Measurements from ENCODE around the gene SHC3. TPM values are rescaled to one million over a fixed set of nuclear protein-coding genes. Genes with fewer than 3 reads are reported as not detected.

SHC3 gene
- total RNA-seq, 4 donors from 2014 or later = 2.3 to 4.9 (median 4.8) TPM

DNA sequence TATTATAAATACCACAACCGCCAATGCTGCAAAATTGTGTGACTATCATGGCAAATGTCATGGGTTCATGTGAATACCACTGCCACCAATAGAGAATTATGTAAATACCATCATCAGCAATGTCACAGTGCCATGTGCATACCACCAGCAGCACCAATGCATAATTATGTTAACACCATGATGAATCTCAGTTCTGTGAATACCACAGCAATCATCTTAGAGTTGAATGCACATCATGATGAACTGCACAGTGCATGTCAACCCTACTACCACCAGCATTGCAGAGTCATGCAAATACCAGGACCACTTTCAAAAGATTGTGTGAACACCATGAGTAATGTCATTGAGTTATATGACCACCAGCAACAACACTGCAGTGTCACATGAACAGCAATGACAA lies 63.2 kb downstream of the SHC3 start:
- no peak overlapping the region for H3K27ac ChIP-seq
- no peak for ATAC-seq
- H3K9me3 ChIP-seq = no peaks in the 10 kb centered on the region
- WGBS, 2 donors (ENCODE audit: low coverage in 1 of 2) = 83% methylated on average over 1 of the region's 1 CpG; no CpG with 5 or more reads in 1 of the 2 donors
- H3K4me3 ChIP-seq = no peak overlapping the region
- no peaks in the 10 kb centered on the region for H3K36me3 ChIP-seq
- no peaks in the 10 kb centered on the region for H3K4me1 ChIP-seq
- TF ChIP-seq, protein P1, sequence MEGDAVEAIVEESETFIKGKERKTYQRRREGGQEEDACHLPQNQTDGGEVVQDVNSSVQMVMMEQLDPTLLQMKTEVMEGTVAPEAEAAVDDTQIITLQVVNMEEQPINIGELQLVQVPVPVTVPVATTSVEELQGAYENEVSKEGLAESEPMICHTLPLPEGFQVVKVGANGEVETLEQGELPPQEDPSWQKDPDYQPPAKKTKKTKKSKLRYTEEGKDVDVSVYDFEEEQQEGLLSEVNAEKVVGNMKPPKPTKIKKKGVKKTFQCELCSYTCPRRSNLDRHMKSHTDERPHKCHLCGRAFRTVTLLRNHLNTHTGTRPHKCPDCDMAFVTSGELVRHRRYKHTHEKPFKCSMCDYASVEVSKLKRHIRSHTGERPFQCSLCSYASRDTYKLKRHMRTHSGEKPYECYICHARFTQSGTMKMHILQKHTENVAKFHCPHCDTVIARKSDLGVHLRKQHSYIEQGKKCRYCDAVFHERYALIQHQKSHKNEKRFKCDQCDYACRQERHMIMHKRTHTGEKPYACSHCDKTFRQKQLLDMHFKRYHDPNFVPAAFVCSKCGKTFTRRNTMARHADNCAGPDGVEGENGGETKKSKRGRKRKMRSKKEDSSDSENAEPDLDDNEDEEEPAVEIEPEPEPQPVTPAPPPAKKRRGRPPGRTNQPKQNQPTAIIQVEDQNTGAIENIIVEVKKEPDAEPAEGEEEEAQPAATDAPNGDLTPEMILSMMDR (IDR thresholded peaks at IDR 0.05) = no peak
- no peak for TF ChIP-seq POLR2AphosphoS5 (IDR thresholded peaks at IDR 0.05)
- TF ChIP-seq EP300 (IDR thresholded peaks at IDR 0.05) = no peak
- no peak for TF ChIP-seq POLR2A (IDR thresholded peaks at IDR 0.05)
- no peaks in the 10 kb centered on the region for H3K27me3 ChIP-seq

DNA sequence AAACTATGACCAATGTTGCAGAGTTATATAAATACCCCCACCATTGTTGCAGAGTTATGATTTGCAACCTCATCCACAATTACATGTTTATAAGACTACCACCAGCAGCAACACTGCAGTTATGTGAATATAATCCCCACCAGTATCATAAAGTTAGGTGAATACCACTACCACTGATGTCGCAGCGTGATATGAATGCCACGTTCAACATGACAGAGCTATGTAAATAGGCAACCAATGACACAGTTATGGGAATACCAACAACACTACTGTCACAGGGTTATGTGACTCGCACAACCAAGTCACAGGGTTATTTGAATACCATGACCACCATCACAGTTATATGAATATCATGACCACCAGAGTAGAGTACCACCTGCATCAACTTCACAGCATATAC lies 63.9 kb downstream of the SHC3 start:
- no peak overlapping the region for H3K27ac ChIP-seq
- no peaks in the 10 kb centered on the region for H3K9me3 ChIP-seq
- TF ChIP-seq EP300 (IDR thresholded peaks at IDR 0.05) (no peak), POLR2A (IDR thresholded peaks at IDR 0.05) (no peak), POLR2AphosphoS5 (IDR thresholded peaks at IDR 0.05) (no peak)
- TF ChIP-seq, protein P1 (IDR thresholded peaks at IDR 0.05) = no peak
- ATAC-seq = no peak
- H3K4me1 ChIP-seq = no peaks in the 10 kb centered on the region
- no peaks in the 10 kb centered on the region for H3K27me3 ChIP-seq
- 85 to 94% methylated on average over 4 of the region's 4 CpGs for WGBS, 2 donors (ENCODE audit: low coverage in 1 of 2)
- H3K36me3 ChIP-seq = no peaks in the 10 kb centered on the region
- no peak overlapping the region for H3K4me3 ChIP-seq

DNA sequence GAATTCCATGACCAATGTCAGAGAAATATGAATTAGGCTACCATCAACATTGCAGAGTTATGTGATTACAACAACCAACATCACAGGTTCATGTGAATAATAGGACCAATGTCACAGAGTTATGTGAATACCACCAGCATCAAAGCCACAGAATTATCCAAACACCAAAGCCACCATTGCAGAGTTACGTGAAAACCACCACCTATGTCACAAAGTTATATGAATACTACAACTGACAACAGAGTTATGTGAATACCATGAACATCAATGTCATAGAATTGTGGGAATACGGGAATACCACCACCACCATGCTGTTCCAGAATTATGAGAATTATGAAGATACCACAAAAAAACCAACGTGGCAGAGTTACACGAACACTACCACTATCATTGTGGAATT lies 64.8 kb downstream of the SHC3 start:
- no peak for ATAC-seq
- Histone ChIP-seq H3K36me3 (no peaks in the 10 kb centered on the region), H3K9me3 (no peaks in the 10 kb centered on the region), H3K27ac (no peak overlapping the region), H3K4me3 (no peak overlapping the region), H3K27me3 (no peaks in the 10 kb centered on the region), H3K4me1 (no peaks in the 10 kb centered on the region)
- TF ChIP-seq, protein P1 (IDR thresholded peaks at IDR 0.05) = no peak
- TF ChIP-seq POLR2A (IDR thresholded peaks at IDR 0.05) (no peak), POLR2AphosphoS5 (IDR thresholded peaks at IDR 0.05) (no peak), EP300 (IDR thresholded peaks at IDR 0.05) (no peak)
- 88 to 93% methylated on average over 3 to 4 of the region's 4 CpGs for WGBS, 2 donors (ENCODE audit: low coverage in 1 of 2)

DNA sequence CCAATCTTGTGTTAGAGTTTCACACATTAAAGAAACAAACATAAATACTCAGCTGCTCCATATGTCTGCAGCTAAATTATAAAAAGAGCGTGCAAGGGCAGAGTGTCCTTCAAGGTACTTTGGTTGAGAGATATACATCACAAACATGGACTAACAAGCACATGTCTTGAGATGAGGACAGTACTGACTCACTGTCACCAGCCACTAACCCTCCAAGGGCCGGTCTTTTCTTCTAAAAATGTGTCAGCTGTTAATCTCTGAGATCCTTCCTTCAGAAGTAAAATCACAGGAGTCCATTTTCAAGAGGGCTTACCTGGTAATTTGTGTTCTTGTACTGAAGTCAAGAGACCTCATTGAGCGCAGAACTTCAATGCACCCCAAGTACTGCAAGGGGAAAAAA lies 66.4 kb downstream of the SHC3 start:
- no peak for TF ChIP-seq POLR2A (IDR thresholded peaks at IDR 0.05)
- no peak for TF ChIP-seq EP300 (IDR thresholded peaks at IDR 0.05)
- no peaks in the 10 kb centered on the region for H3K9me3 ChIP-seq
- H3K4me1 ChIP-seq = no peaks in the 10 kb centered on the region
- WGBS, 2 donors (ENCODE audit: low coverage in 1 of 2) = 89 to 93% methylated on average over 3 of the region's 3 CpGs
- H3K4me3 ChIP-seq = no peak overlapping the region
- no peaks in the 10 kb centered on the region for H3K36me3 ChIP-seq
- H3K27me3 ChIP-seq = no peaks in the 10 kb centered on the region
- H3K27ac ChIP-seq = no peak overlapping the region
- ATAC-seq = no peak

DNA sequence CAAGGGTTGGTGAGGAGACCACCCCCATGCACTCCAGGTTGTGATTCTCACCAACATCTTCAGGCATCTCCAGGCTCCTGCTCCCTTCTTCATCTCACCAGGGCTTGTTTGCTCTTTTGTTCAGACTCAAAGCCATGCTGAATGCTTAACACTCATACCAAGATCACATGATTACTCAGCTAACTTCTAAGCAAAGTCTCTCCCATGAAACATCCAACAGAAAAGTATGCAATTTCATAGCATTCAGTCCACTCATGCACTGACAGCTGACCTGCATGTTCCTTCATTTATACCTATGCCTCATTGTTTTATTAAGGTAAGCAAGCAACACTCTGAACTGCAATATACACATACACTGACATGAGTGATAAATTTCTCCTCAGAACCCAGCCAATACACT lies 69.0 kb downstream of the SHC3 start:
- no peaks in the 10 kb centered on the region for H3K9me3 ChIP-seq
- H3K4me1 ChIP-seq = no peaks in the 10 kb centered on the region
- no peak overlapping the region for H3K4me3 ChIP-seq
- TF ChIP-seq EP300 (IDR thresholded peaks at IDR 0.05) (no peak), POLR2A (IDR thresholded peaks at IDR 0.05) (no peak), POLR2AphosphoS5 (IDR thresholded peaks at IDR 0.05) (no peak)
- TF ChIP-seq, protein P1 (IDR thresholded peaks at IDR 0.05) = no peak
- no peaks in the 10 kb centered on the region for H3K27me3 ChIP-seq
- H3K36me3 ChIP-seq = no peaks in the 10 kb centered on the region
- H3K27ac ChIP-seq = no peak overlapping the region
- no peak for ATAC-seq

Measured in gastroesophageal sphincter (tissue), 4 donors.